Activated CD8-positive, alpha-beta memory T cell treated with anti-CD3 and anti-CD28 coated beads, Interleukin-2, amount 50 U/mL, for 1 hour (primary cell): Measurements from ENCODE around the gene ZDHHC13.

Experiments used
- DNase-seq: peaks from one replicate; pipeline ENCODE4 v3.0.0-alpha.2; 2020; ENCODE audit errors: extremely low read depth

ZDHHC13 gene

GRCh38 chr11:19164230-19164855 lies 47.4 kb downstream of the ZDHHC13 start:
- DNase-seq: no peak

GRCh38 chr11:19164881-19165280 lies 47.9 kb downstream of the ZDHHC13 start:
- no peak for DNase-seq

- DNase-seq: no peak
Observed at GRCh38 chr11:19168090-19168489, 51.1 kb downstream of the ZDHHC13 start.

GRCh38 chr11:19173004-19173689 lies 56.2 kb downstream of the ZDHHC13 start:
- DNase-seq: no peak

GRCh38 chr11:19173964-19174638 lies 57.1 kb downstream of the ZDHHC13 start:
- DNase-seq: no peak

- DNase-seq: no peak
Observed at GRCh38 chr11:19176629-19177186, 59.7 kb downstream of the ZDHHC13 start.

GRCh38 chr11:19181531-19182261 lies 64.7 kb downstream of the ZDHHC13 start:
- no peak for DNase-seq

- no peak for DNase-seq
Observed at GRCh38 chr11:19183646-19184045, 66.7 kb downstream of the ZDHHC13 start.

GRCh38 chr11:19185036-19185435 lies 68.1 kb downstream of the ZDHHC13 start:
- no peak for DNase-seq

GRCh38 chr11:19185516-19186052 lies 68.6 kb downstream of the ZDHHC13 start:
- DNase-seq: no peak

GRCh38 chr11:19187114-19187832 lies 70.3 kb downstream of the ZDHHC13 start:
- DNase-seq: no peak

- no peak for DNase-seq
Observed at GRCh38 chr11:19187833-19188258, 70.9 kb downstream of the ZDHHC13 start.

- no peak for DNase-seq
Observed at GRCh38 chr11:19191530-19192169, 74.7 kb downstream of the ZDHHC13 start.

- DNase-seq: no peak
Observed at GRCh38 chr11:19193916-19194315, 76.9 kb downstream of the ZDHHC13 start.

GRCh38 chr11:19194620-19195308 lies 77.8 kb downstream of the ZDHHC13 start:
- DNase-seq: no peak

GRCh38 chr11:19196432-19196831 lies 79.5 kb downstream of the ZDHHC13 start:
- no peak for DNase-seq

GRCh38 chr11:19199048-19199447 lies 82.1 kb downstream of the ZDHHC13 start:
- DNase-seq: no peak

- no peak for DNase-seq
Observed at GRCh38 chr11:19199771-19200170, 82.8 kb downstream of the ZDHHC13 start.

GRCh38 chr11:19200410-19201201 lies 83.6 kb downstream of the ZDHHC13 start:
- no peak for DNase-seq
